GM12878 (cell line): ENCODE data around the gene MPHOSPH6. TPM values are rescaled to one million over a fixed set of nuclear protein-coding genes. Genes with fewer than 3 reads are reported as not detected.

Experiments
- ATAC-seq: fragments of 200-7000 bp; cut with Tn5 transposase; 3 replicates; pipeline ENCODE4 v1.9.1; 2020; ENCODE audit warnings: mild to moderate bottlenecking, moderate library complexity
- BruUV-seq: library from RNA; stranded (reverse); fragments of 400-500 nt; replicated peaks from 2 replicates; lab custom pipeline; 2021; lab: Mats Ljungman, UMichigan
- CTCF ChIA-PET: fragments of 300-600 bp; sonication (Branson Sonifier 250); formaldehyde crosslinking; extraction: SDS; loops from one replicate; lab custom pipeline; 2021; ENCODE audit warnings: inconsistent platforms; lab: Yijun Ruan, JAX
- POLR2A ChIA-PET: fragments of 350-600 bp; formaldehyde crosslinking; extraction: SDS; loops from one replicate; lab custom pipeline; 2021; ENCODE audit warnings: inconsistent platforms; lab: Charles Lee
- RAD21 ChIA-PET: fragments of 300-600 bp; sonication (Branson Sonifier 250); formaldehyde crosslinking; loops from one replicate; lab custom pipeline; 2023; ENCODE audit warnings: antibody characterized with exemption; ENCODE audit not compliant: unreplicated experiment; lab: Charles Lee
- SMC1A ChIA-PET: fragments of 300-600 bp; sonication (Branson Sonifier 250); formaldehyde crosslinking; loops from one replicate; lab custom pipeline; 2023; ENCODE audit not compliant: unreplicated experiment, uncharacterized antibody; lab: Charles Lee
- DNase-seq: peaks from one replicate; pipeline ENCODE4 v3.0.0-alpha.2; 2011; ENCODE audit warnings: low read depth, low spot score
- FAIRE-seq: peaks from 3 replicates; lab custom pipeline; 2011; peaks lifted over from hg19 to GRCh38; lab: Jason Lieb, UNC
- H2AFZ ChIP-seq: 2 replicates; pipeline ENCODE4 v1.6.0; 2011; ENCODE audit warnings: low read depth, low read length, control low read depth; ENCODE audit not compliant: control insufficient read depth
- H3K27ac ChIP-seq: 2 replicates; pipeline ENCODE4 v1.5.1; 2011; ENCODE audit warnings: control low read depth; ENCODE audit not compliant: control insufficient read depth, insufficient read depth
- H3K27me3 ChIP-seq, 2 experiments: replicated peaks in 1 of 2; 2 replicates each; pipeline versions ENCODE4 v1.6.0 to v1.6.1; 2011; ENCODE audit warnings: low read length in 1 of 2; ENCODE audit not compliant: control insufficient read depth in 2 of 2, insufficient read depth in 2 of 2
- H3K36me3 ChIP-seq, 2 experiments: 2 replicates each; pipeline ENCODE4 v1.5.1; 2011; ENCODE audit warnings: low read length in 1 of 2; ENCODE audit not compliant: control insufficient read depth in 2 of 2, insufficient read depth in 2 of 2
- H3K4me1 ChIP-seq: 2 replicates; pipeline ENCODE4 v1.6.1; 2011; ENCODE audit warnings: mild to moderate bottlenecking, low read length, moderate library complexity, mixed read lengths; ENCODE audit not compliant: control insufficient read depth, insufficient read depth
- H3K4me2 ChIP-seq: 2 replicates; pipeline ENCODE4 v1.6.0; 2011; ENCODE audit warnings: control low read depth; ENCODE audit not compliant: control insufficient read depth, insufficient read depth
- H3K4me3 ChIP-seq: fragments of 200-600 bp; sonication (generic); 2 replicates; pipeline ENCODE4 v1.5.1; 2016
- H3K79me2 ChIP-seq: 2 replicates; pipeline ENCODE4 v1.6.0; 2011; ENCODE audit warnings: low read length; ENCODE audit not compliant: control insufficient read depth, insufficient read depth
- H3K9ac ChIP-seq: 2 replicates; pipeline ENCODE4 v1.8.0; 2011; ENCODE audit warnings: low read length, control low read depth, mixed read lengths; ENCODE audit not compliant: control insufficient read depth, insufficient read depth
- H3K9me3 ChIP-seq: replicated peaks from 3 replicates; pipeline ENCODE4 v1.5.1; 2011; ENCODE audit warnings: mild to moderate bottlenecking, low read length; ENCODE audit not compliant: control insufficient read depth, insufficient read depth
- H4K20me1 ChIP-seq: 2 replicates; pipeline ENCODE4 v1.6.0; 2011; ENCODE audit not compliant: control insufficient read depth, insufficient read depth
- ATF2 ChIP-seq: IDR thresholded peaks from 2 replicates; pipeline ENCODE4 v1.6.1; 2012; ENCODE audit warnings: low read length, inconsistent platforms
- GABPA ChIP-seq: IDR thresholded peaks from 2 replicates; pipeline ENCODE4 v1.6.1; 2014; ENCODE audit warnings: antibody characterized with exemption, low read depth, mild to moderate bottlenecking, inconsistent platforms
- GATAD2B ChIP-seq: fragments of 450-650 bp; conservative IDR thresholded peaks from 2 replicates; pipeline ENCODE4 v1.6.1; 2017; ENCODE audit warnings: low read depth, mild to moderate bottlenecking, moderate library complexity
- IRF4 ChIP-seq: IDR thresholded peaks from 2 replicates; pipeline ENCODE4 v1.6.1; 2011; ENCODE audit warnings: low read depth, low read length
- NBN ChIP-seq: fragments of 450-650 bp; IDR thresholded peaks from 2 replicates; pipeline ENCODE4 v1.6.1; 2016
- NKRF ChIP-seq: fragments of 450-650 bp; conservative IDR thresholded peaks from 2 replicates; pipeline ENCODE4 v1.6.1; 2017; ENCODE audit warnings: mild to moderate bottlenecking, moderate library complexity
- NR2C1 ChIP-seq: fragments of 450-650 bp; IDR thresholded peaks from 2 replicates; pipeline ENCODE4 v1.6.1; 2017; ENCODE audit warnings: antibody characterized with exemption, mild to moderate bottlenecking, moderate library complexity
- PAX5 ChIP-seq: IDR thresholded peaks from 2 replicates; pipeline ENCODE4 v1.6.1; 2011; ENCODE audit warnings: low read depth, low read length, borderline replicate concordance
- PML ChIP-seq: IDR thresholded peaks from 2 replicates; pipeline ENCODE4 v1.6.1; 2012; ENCODE audit warnings: low read length, inconsistent platforms
- RELA ChIP-seq: fragments of 450-650 bp; IDR thresholded peaks from 2 replicates; pipeline ENCODE4 v1.8.0; 2014; ENCODE audit warnings: borderline replicate concordance; ENCODE audit not compliant: partially characterized antibody
- RFX5 ChIP-seq: IDR thresholded peaks from 2 replicates; pipeline ENCODE4 v1.6.1; 2011; ENCODE audit warnings: low read depth, low read length, improper control_type of control experiment
- SKIL ChIP-seq: fragments of 450-650 bp; IDR thresholded peaks from 2 replicates; pipeline ENCODE4 v1.6.1; 2017; ENCODE audit warnings: mild to moderate bottlenecking, low read depth, inconsistent platforms; ENCODE audit not compliant: poor library complexity, severe bottlenecking
- TCF3 ChIP-seq: IDR thresholded peaks from 2 replicates; pipeline ENCODE4 v1.6.1; 2012; ENCODE audit warnings: low read depth, mild to moderate bottlenecking, low read length, borderline replicate concordance; ENCODE audit not compliant: insufficient read depth
- USF2 ChIP-seq: IDR thresholded peaks from 2 replicates; pipeline ENCODE4 v1.6.1; 2011; ENCODE audit warnings: low read depth, low read length, improper control_type of control experiment, borderline replicate concordance
- ZBED1 ChIP-seq: IDR thresholded peaks from 2 replicates; pipeline ENCODE4 v1.6.1; 2016; ENCODE audit warnings: borderline replicate concordance
- WGBS: methylation state at CpG from one replicate; pipeline ENCODE4 v1.1.6; 2016; ENCODE audit warnings: low lambda C conversion rate; ENCODE audit not compliant: insufficient replicate concordance, insufficient coverage; ENCODE audit errors: missing lambda C conversion rate; 5-methylcytosine and 5-hydroxymethylcytosine counted together
- in situ Hi-C: fragments of 300-500 bp; cut with MboI; formaldehyde crosslinking; loops from 9 replicates; pipeline ENCODE4 v1.14.3; 2018; ENCODE audit warnings: mixed read lengths
- intact Hi-C: fragments of 100-400 bp; cut with micrococcal nuclease; formaldehyde crosslinking; loops from one replicate; pipeline ENCODE4 v1.14.2; 2022; ENCODE audit not compliant: unreplicated experiment
- polyA plus RNA-seq, 11 experiments: library from polyadenylated mRNA; depleted of rRNA in 4 of 11; unstranded in 6 of 11; stranded (reverse) in 5 of 11; fragments of >200 nt; fragmentation: Nextera tagmentation in 4 of 11; fragmentation: Illumina TruSeq in 1 of 11; extraction: Ambion mirVana in 4 of 11; extraction: Trizol in 1 of 11; gene quantifications; 1 replicate in 1 of 11; 2 replicates in 10 of 11; pipeline versions ENCODE4 v1.2.1 to v1.2.3, GENCODE V29; 2011 to 2016; ENCODE audit warnings: inconsistent platforms in 2 of 11, missing spikeins in 2 of 11, low read depth in 1 of 11
- total RNA-seq, 4 experiments: library from RNA; depleted of rRNA in 3 of 4; stranded (reverse); fragments of >200 nt in 3 of 4; fragmentation: Illumina TruSeq in 1 of 4; extraction: Trizol in 1 of 4; gene quantifications; 2 replicates each; pipeline versions ENCODE4 v1.2.1 to v1.2.3, GENCODE V29; 2013 to 2021

MPHOSPH6 gene
- total and polyA plus RNA-seq, 10 of the 15 experiments (the other 5 are each of a cell fraction or from before 2014, with no cell fraction given), result 8.9 to 39.6 (median 19.8) TPM

GRCh38 chr16:82150549-82150948 is 19.5 kb downstream of the MPHOSPH6 start:
- H3K4me1 ChIP-seq, result no peaks in the 10 kb centered on the region
- H4K20me1 ChIP-seq, result no peaks in the 10 kb centered on the region
- H3K9ac ChIP-seq, result no peak overlapping the region
- no peaks in the 10 kb centered on the region for H3K79me2 ChIP-seq
- ChIA-PET CTCF (no interaction called here), SMC1A (no interaction called here), POLR2A (no interaction called here), RAD21 (no interaction called here)
- intact Hi-C loops, result no loop called here
- BruUV-seq, result no TSS peak
- no peaks in the 10 kb centered on the region for H3K27me3 ChIP-seq
- 100% methylated on average over 1 of the region's 1 CpG for WGBS
- H3K4me2 ChIP-seq, result no peak overlapping the region
- ATAC-seq (no peak), FAIRE-seq (no peak), DNase-seq (no peak)
- H3K9me3 ChIP-seq, result no peaks in the 10 kb centered on the region
- in situ Hi-C loops, result no loop called here
- H3K36me3 ChIP-seq, result no peaks in the 10 kb centered on the region
- no peak overlapping the region for H2AFZ ChIP-seq
- TF ChIP-seq GATAD2B, result no peak
- no peak for TF ChIP-seq IRF4
- TF ChIP-seq ZBED1, result no peak
- no peak for TF ChIP-seq NBN
- no peak for TF ChIP-seq NR2C1
- TF ChIP-seq ATF2, result no peak
- no peak for TF ChIP-seq USF2
- TF ChIP-seq TCF3, result no peak
- TF ChIP-seq RFX5, result no peak
- TF ChIP-seq NKRF, result no peak
- TF ChIP-seq PAX5, result no peak
- TF ChIP-seq SKIL, result no peak
- no peak for TF ChIP-seq RELA
- no peak for TF ChIP-seq GABPA
- TF ChIP-seq PML, result no peak
- H3K27ac ChIP-seq, result no peak overlapping the region
- H3K4me3 ChIP-seq, result no peak overlapping the region
